ENCODE data around the gene PRR33. TPM values are rescaled to one million over a fixed set of nuclear protein-coding genes. Genes with fewer than 3 reads are reported as not detected.

Gene PRR33
- total and polyA plus RNA-seq, 9 of the 15 experiments (the other 6 are each of a cell fraction or from before 2014, with no cell fraction given) = not detected

GRCh38 chr11:1863352-1864216, 28.1 kb downstream of the PRR33 start (continued):
- TF ChIP-seq HMGN3 (IDR thresholded peaks at IDR 0.05; ENCODE audit: borderline replicate concordance, extremely low read depth, insufficient read length, low read depth, low read length) = no peak
- TF ChIP-seq SIX5 (IDR thresholded peaks at IDR 0.05; ENCODE audit: borderline replicate concordance in 1 of 2, insufficient read depth in 1 of 2, low read depth in 1 of 2, low read length in 2 of 2) = no peak
- peak; percentile 69; the same call in 1 of the 2 replicates for TF ChIP-seq SMARCA4 (IDR thresholded peaks at IDR 0.05)
- TF ChIP-seq ARID1B (IDR thresholded peaks at IDR 0.05) = peak; percentile 77
- TF ChIP-seq ARID3B (CRISPR knock-in tag; IDR thresholded peaks at IDR 0.05; ENCODE audit: borderline replicate concordance) = no peak
- TF ChIP-seq KLF1 (tag; IDR thresholded peaks at IDR 0.05) = no peak
- TF ChIP-seq THRAP3 (IDR thresholded peaks at IDR 0.05; ENCODE audit: borderline replicate concordance) = no peak
- no peak for TF ChIP-seq NFATC3 (IDR thresholded peaks at IDR 0.05)
- TF ChIP-seq FOSL1 (tag; conservative IDR thresholded peaks at IDR 0.05) = peak; percentile 82

Data from K562 (cell line).